Tibial nerve (tissue), 3 donors: ENCODE data around the gene CFAP69.

Experiments used
- POLR2A ChIP-seq, 2 donors: fragments of 450-650 bp; IDR thresholded peaks; one replicate each; pipeline ENCODE4 v1.6.1; 2017; ENCODE audit warnings: antibody characterized with exemption in 2 of 2, mild to moderate bottlenecking in 2 of 2, moderate library complexity in 2 of 2
- TF ChIP-seq, protein P1 (sequence below), 5 experiments: fragments of 200-600 bp in 3 of 5; fragments of 450-650 bp in 2 of 5; sonication (generic) in 3 of 5; IDR thresholded peaks; one replicate each; pipeline ENCODE4 v1.5.1; 2016 to 2019; ENCODE audit warnings: antibody characterized with exemption in 5 of 5, mild to moderate bottlenecking in 3 of 5, moderate library complexity in 2 of 5

DNA sequence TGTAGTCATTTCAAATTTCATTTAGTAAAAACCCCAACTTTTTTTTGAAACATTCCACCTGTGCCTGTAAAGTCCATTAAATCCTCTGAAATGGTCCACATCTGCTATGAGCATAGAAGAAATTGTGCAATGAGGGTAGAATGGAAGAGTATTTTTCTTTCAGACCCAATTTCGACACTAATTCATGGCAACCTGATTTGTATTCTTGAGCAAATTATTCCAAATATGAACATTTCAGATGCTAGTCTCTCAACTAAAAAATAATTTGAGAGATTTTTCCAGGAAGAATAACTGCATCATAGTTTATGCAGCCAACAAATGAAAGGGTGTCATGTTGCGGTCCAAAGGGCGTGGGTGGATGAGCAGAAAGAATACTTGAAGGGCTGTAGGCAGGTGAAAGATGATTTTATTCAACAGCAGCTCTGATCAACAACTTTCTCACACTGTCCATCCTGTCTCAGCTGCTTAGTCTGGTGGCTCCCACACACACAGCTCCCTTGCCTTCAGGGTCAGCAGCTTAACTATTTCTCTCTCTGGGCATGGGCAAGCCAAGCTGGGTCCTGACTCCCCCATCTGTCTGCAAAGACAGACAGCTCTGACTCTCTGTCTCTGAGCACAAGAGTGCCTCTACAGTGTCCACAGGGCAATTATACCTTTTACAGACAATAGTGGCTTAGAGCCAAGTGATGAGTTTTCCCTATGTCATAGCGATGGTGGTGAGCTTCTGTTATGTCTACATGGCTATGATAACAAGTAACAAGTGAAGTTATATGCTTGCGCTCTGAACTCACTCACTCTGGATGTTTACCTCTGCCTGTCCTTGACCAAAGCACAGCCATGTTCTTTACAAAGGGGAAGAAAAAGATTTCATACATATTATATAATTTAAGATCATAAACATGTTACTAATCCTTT is 21.9 kb upstream of the CFAP69 start:
- TF ChIP-seq, protein P1, sequence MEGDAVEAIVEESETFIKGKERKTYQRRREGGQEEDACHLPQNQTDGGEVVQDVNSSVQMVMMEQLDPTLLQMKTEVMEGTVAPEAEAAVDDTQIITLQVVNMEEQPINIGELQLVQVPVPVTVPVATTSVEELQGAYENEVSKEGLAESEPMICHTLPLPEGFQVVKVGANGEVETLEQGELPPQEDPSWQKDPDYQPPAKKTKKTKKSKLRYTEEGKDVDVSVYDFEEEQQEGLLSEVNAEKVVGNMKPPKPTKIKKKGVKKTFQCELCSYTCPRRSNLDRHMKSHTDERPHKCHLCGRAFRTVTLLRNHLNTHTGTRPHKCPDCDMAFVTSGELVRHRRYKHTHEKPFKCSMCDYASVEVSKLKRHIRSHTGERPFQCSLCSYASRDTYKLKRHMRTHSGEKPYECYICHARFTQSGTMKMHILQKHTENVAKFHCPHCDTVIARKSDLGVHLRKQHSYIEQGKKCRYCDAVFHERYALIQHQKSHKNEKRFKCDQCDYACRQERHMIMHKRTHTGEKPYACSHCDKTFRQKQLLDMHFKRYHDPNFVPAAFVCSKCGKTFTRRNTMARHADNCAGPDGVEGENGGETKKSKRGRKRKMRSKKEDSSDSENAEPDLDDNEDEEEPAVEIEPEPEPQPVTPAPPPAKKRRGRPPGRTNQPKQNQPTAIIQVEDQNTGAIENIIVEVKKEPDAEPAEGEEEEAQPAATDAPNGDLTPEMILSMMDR (IDR thresholded peaks at IDR 0.05), result no peak
- TF ChIP-seq POLR2A (IDR thresholded peaks at IDR 0.05), result no peak
